BE2C (cell line): ENCODE data around the gene LYSET.
"Not testable (repeated sequence)": the region's sequence is repeated elsewhere in the genome, so short reads cannot be mapped to it uniquely, and the experiment has no call there.

ENCODE experiments used
- DNase-seq: peaks from one replicate; pipeline ENCODE4 v3.0.0-alpha.2; 2020
- H3K27me3 ChIP-seq: fragments of 250-450 bp; sonication (Bioruptor Pico); 2 replicates; pipeline ENCODE4 v1.5.1; 2020; ENCODE audit warnings: mild to moderate bottlenecking
- H3K36me3 ChIP-seq: fragments of 250-450 bp; sonication (Bioruptor Pico); 2 replicates; pipeline ENCODE4 v1.5.1; 2020; ENCODE audit warnings: mild to moderate bottlenecking
- H3K4me1 ChIP-seq: fragments of 250-450 bp; sonication (Bioruptor Pico); 2 replicates; pipeline ENCODE4 v1.5.1; 2020
- H3K4me3 ChIP-seq: 2 replicates; pipeline ENCODE4 v1.5.1; 2011; ENCODE audit warnings: low read depth, low read length
- H3K9me3 ChIP-seq: fragments of 250-450 bp; sonication (Bioruptor Pico); 2 replicates; pipeline ENCODE4 v1.5.1; 2020
- TF ChIP-seq, protein P1 (sequence below): IDR thresholded peaks from 2 replicates; pipeline ENCODE4 v1.5.1; 2012; ENCODE audit warnings: mild to moderate bottlenecking, low read depth, low read length

Gene LYSET

DNA sequence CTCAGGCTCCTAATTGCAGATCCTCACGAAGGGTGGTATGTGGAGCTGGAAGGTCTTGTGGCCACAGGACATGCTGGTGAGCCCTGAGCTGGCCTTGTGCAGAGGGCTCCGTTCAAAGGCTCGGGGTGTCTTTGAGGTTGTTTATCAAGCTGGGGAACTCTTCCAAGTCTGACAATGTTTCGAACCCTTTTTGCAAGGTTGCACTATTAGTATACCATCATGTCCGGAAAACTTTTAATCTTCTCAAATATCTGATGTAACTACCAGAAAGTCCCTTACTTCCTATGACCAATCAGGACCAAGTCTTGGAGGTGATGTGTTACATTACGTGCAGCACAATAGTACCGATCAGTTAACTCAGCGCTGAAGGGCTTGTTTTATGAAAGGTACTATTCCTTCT is 43.4 kb downstream of the LYSET start:
- Histone ChIP-seq H3K4me1 (no peaks in the 10 kb centered on the region), H3K27me3 (no peaks in the 10 kb centered on the region), H3K36me3 (peaks cover 31% of the 10 kb centered on the region), H3K4me3 (no peak overlapping the region), H3K9me3 (no peaks in the 10 kb centered on the region)
- no peak for DNase-seq
- TF ChIP-seq, protein P1, sequence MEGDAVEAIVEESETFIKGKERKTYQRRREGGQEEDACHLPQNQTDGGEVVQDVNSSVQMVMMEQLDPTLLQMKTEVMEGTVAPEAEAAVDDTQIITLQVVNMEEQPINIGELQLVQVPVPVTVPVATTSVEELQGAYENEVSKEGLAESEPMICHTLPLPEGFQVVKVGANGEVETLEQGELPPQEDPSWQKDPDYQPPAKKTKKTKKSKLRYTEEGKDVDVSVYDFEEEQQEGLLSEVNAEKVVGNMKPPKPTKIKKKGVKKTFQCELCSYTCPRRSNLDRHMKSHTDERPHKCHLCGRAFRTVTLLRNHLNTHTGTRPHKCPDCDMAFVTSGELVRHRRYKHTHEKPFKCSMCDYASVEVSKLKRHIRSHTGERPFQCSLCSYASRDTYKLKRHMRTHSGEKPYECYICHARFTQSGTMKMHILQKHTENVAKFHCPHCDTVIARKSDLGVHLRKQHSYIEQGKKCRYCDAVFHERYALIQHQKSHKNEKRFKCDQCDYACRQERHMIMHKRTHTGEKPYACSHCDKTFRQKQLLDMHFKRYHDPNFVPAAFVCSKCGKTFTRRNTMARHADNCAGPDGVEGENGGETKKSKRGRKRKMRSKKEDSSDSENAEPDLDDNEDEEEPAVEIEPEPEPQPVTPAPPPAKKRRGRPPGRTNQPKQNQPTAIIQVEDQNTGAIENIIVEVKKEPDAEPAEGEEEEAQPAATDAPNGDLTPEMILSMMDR, result no peak

DNA sequence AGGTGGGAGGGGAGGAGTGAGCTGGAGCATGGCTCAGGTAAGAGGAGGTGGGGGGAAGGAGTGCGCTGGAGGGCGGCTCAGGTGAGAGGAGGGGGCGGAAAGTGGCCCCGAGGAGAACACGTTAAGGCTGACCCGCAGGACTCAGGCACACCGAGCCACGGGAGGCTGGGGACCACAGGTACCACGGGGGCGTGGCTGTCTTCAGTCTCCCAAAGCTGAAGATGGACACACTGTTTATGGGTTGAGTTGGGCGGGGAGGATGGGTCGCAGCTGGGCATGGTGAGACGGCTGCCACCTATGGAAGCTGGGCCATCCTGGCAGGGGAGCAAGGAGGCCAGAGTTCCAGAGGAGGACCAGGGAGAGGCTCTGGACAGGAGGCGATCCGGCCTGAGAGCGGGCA is 45.4 kb downstream of the LYSET start:
- no peaks in the 10 kb centered on the region for H3K4me1 ChIP-seq
- H3K9me3 ChIP-seq, result no peaks in the 10 kb centered on the region
- H3K27me3 ChIP-seq, result no peaks in the 10 kb centered on the region
- H3K4me3 ChIP-seq, result peak overlapping the region; percentile 83
- DNase-seq, result no peak
- H3K36me3 ChIP-seq, result peaks cover 19% of the 10 kb centered on the region
- TF ChIP-seq, protein P1, result no peak

DNA sequence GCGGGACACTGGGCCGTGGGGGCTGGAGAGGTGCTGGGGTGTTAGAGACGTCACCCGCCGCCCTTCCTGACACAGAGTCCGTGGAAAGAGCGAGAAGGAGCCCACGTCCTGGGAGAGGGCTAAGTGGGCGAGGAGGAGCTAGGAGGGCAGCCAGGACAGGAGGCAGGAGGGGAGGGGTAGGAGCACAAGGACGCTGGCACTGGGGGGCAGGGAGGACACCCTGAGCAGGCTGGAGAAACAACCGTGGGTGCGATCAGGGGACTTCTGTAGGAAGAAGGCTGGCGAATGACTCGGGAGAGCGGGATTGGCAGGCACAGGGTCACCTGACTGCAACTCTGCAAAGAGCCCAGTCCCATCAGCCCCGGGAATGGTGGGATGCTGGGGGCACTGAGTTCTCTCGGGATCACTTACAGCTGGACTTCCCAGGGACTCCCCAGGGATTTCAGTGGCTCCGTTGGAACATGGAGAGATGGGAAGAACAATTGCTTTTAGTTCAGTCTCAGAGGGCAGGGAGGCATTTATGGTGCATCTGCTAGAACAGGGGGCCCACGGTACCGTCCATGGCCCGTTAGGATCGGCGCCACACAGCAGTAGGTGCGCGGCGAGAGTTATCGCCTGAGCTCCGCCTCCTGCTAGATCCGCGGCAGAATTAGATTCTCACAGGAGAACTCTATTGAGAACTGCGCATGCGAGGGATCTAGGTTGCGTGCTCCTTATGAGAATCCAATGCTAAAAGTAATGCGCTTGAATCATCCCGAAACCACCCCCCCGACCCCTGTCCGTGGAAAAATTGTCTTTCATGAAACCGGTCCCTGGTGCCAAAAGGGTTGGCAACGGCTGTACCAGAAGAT is 46.2 kb downstream of the LYSET start:
- DNase-seq, result peak; percentile 89
- H3K9me3 ChIP-seq, result no peaks in the 10 kb centered on the region
- H3K4me1 ChIP-seq, result no peaks in the 10 kb centered on the region
- peak overlapping the region; percentile 83 for H3K4me3 ChIP-seq
- no peaks in the 10 kb centered on the region for H3K27me3 ChIP-seq
- TF ChIP-seq, protein P1, result no peak
- H3K36me3 ChIP-seq, result peaks cover 17% of the 10 kb centered on the region

DNA sequence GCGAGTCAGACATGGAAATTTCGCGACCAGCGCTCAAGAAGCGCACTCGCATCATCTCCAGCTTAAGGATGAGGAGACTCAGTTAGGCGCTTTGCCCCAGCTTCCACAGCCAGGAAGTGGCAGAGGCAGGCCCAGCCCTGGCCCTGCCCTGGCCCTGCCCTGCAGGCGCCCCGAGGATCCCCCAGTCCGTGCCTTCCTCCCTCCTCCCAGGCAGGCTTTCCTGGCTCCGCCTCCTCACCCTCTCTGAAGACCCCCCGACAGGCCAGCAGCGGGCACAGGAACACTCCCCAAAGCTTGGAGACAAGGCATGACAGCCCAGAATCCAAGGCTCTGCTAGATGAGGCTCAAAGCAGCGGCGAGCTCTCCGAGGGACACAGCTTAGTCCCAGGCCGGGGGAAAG is 47.0 kb downstream of the LYSET start:
- Histone ChIP-seq H3K27me3 (no peaks in the 10 kb centered on the region), H3K36me3 (peaks cover 12% of the 10 kb centered on the region), H3K4me1 (no peaks in the 10 kb centered on the region), H3K4me3 (peak overlapping the region; percentile 83; the same call in 1 of the 2 replicates), H3K9me3 (no peaks in the 10 kb centered on the region)
- TF ChIP-seq, protein P1, result no peak
- no peak for DNase-seq

DNA sequence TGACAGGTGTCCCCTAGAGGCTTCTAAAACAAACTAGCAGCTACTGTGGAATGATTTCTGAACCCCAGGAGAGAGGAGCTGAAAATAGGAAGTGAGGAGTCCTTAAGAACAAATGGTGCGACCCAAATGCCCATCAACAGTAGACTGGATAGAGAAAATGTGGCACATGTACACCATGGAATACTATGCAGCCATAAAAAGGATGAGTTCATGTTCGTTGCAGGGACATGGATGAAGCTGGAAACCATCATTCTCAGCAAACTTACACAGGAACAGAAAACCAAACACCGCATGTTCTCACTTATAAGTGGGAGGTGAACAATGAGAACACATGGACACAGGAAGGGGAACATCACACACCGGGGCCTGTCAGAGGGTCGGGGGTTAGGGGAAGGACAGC is 48.0 kb downstream of the LYSET start:
- not testable (repeated sequence) for H3K4me1 ChIP-seq, H3K4me3 ChIP-seq, DNase-seq, H3K36me3 ChIP-seq, H3K27me3 ChIP-seq, H3K9me3 ChIP-seq

DNA sequence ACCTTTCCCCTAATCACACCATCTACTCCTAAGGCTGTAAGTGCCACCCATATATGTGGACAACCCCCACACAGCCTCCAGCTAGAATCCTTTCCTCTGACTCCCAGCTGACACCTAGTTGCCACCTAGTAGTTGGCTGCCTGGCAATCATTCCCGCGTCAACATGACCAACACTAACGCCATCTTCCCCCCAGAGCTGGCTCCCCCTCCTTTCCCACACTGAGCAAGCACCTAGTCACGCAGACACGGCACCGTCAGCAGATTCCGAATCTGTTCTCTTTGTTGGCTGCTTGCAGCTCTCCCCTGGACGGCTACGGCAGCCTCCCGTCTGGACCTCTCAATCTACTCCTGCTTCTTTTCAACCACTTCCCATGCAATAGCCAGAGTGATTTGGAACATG is 49.7 kb downstream of the LYSET start:
- no peak for DNase-seq
- no peaks in the 10 kb centered on the region for H3K9me3 ChIP-seq

More for the DNA sequence above, 49.7 kb downstream of the LYSET start:
- H3K4me1 ChIP-seq, result no peaks in the 10 kb centered on the region
- H3K27me3 ChIP-seq, result no peaks in the 10 kb centered on the region
- TF ChIP-seq, protein P1, result no peak
- H3K4me3 ChIP-seq, result no peak overlapping the region
- H3K36me3 ChIP-seq, result no peaks in the 10 kb centered on the region; the same call in 1 of the 2 replicates
